Activated naive CD4-positive, alpha-beta T cell treated with Interleukin-2 at 50 U/mL for 16 hours (primary cell): ENCODE measurements around the gene UXT.
"Not testable (repeated sequence)": the region's sequence is repeated elsewhere in the genome, so short reads cannot be mapped to it uniquely, and the experiment has no call there.

Experiments used
- DNase-seq: peaks from one replicate; pipeline ENCODE4 v3.0.0-alpha.2; 2020

UXT gene, protein sequence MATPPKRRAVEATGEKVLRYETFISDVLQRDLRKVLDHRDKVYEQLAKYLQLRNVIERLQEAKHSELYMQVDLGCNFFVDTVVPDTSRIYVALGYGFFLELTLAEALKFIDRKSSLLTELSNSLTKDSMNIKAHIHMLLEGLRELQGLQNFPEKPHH

GRCh38 chrX:47658684-47659420, at the start of gene UXT:
TSS of gene UXT (minus strand) at chrX:47659180. CDS start at chrX:47658927, 253 bp downstream.
- DNase-seq: peak; percentile 92

GRCh38 chrX:47707031-47707780, 48.2 kb upstream of the UXT start:
- DNase-seq: no peak

GRCh38 chrX:47706575-47706974, 47.6 kb upstream of the UXT start:
- no peak for DNase-seq

- DNase-seq: no peak
Measured at GRCh38 chrX:47704736-47705135, 45.8 kb upstream of the UXT start.

- no peak for DNase-seq
Measured at GRCh38 chrX:47697181-47697580, 38.2 kb upstream of the UXT start.

DNA sequence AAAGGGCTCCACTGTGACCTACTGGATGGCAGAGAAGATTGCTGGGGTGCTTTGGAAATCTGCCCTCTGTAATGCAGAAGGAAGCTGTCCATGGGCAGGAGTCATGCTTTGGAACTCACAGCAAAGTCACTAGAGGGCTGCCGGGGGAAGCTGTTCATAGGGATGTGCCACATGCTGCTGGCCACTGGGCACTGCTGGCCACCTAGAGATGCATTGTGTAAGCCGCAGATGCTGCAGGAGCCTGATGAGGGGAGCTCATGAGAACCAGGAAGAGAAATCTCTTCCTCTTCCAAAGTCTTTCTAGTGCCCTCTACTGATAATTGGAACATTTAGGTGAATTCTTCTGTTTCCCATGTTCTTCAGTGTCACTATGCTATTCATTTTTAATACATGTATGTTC, 31.2 kb upstream of the UXT start:
- DNase-seq: no peak

GRCh38 chrX:47687263-47687662, 28.3 kb upstream of the UXT start:
- DNase-seq: no peak

- no peak for DNase-seq
Measured at GRCh38 chrX:47683829-47684205, 24.8 kb upstream of the UXT start.

DNA sequence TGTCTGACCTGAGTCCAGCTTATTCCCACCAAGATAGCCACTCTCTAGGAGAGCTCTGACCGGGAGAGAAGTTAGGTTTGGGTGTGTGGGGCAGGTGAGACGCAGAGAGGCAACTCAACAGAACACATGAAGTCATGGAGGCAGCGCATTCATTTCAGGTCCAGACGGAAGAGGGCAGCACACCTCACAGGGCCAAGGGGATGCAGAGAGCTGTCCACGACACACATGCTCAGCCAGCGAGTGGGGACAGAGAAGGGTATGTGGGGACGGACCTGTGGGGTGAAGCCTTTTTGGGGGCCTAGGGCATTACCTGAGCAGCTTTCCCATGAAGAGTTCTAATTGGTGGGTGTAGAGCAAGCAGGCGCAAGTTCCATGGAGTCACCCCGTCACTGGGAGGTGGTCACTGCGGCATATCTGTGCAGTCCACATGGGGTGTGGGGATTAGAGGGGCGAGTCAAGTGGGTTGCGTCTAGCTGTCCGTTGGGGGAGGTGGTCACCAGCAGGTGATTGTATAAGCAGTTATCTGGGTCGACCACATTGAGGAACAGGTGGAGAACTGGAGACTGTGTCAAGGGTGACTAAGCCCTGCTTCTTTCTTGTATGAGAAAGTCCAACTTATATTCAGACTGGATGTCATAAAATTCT, 24.3 kb upstream of the UXT start:
- no peak for DNase-seq

DNA sequence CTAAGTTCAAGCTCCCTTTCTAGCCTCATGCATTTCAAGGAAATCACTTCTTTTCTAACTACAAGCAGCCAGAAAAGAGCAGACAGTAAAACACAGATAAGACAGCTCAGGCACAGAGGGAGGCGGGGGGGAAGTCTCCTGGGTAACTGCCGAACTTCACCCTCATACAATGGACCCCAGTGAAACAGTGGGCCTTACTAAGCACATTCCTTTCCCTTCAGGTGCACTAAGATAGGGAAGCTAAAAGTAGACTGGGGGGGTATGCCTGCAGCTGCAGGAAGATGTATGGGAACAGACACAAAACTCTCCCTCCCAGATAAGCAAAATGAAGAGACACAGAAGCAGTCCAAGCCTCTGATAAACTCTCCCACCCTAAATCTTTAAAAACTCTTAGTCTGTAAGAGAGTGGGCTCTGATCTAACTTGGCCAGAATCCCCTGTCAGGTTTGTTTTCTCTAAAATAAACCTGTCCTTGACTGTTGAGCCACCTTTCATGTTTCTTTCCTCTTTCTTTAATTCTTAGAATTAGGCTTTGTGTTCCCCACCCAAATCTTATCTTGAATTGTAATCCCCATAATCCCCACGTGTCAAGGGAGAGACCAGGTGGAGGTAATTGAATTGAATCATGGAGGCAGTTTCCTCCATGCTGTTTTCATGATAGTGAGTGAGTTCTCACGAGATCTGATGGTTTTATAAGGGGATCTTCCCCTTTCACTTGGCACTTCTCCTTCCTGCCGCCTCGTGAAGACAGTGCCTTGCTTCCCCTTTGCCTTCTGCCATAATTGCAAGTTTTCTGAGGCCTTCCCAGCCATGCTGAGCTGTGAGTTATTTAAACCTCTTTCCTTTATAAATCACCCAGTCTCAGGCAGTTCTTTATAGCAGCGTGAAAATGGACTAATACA, 17.2 kb upstream of the UXT start:
- DNase-seq: not testable (repeated sequence)

DNA sequence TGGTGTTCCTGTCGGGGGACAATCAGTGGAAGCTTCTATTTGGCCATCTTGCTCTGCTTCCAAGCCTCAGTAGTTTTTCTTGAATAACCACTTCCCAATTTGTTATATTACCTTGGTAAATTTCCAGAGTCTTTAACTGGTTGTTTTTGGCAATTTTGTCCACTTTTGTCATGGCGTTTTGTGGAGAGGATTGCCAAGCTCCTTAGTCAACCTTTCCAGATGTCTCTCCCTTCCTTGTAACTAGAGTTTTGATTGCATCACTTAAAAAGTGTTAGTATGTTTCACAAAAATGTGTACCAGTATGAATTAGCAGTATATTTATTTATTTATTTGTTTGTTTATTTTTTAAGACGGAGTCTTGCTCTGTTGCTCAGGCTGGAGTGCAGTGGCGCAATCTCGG, 15.8 kb upstream of the UXT start:
- no peak for DNase-seq

GRCh38 chrX:47665797-47666196, 6.8 kb upstream of the UXT start:
- DNase-seq: not testable (repeated sequence)

DNA sequence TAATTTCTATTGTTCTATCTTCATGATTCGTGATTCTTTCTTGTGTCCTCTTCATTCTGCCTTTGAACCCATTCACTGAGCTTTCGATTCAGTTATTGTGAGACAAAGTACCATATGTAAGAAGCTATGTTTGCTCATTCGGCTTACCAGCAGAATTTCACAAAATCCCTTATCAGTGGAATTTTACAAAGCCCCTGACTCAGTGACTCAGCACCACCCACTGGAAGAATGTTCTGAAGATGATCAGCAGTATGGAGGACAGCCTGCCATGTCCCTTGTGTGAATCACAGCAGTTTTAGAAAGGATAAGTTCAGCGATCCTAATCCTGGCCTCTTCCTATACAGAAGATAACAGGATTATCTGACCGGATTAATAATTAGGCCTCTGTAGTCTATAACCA, 5.8 kb upstream of the UXT start:
- DNase-seq: no peak

- DNase-seq: peak; percentile 53
Measured at GRCh38 chrX:47662144-47662657, 3.2 kb upstream of the UXT start.

- no peak for DNase-seq
Measured at GRCh38 chrX:47661539-47661938, 2.6 kb upstream of the UXT start.

- DNase-seq: no peak
Measured at GRCh38 chrX:47659421-47659726, 394 bp upstream of the UXT start.

DNA sequence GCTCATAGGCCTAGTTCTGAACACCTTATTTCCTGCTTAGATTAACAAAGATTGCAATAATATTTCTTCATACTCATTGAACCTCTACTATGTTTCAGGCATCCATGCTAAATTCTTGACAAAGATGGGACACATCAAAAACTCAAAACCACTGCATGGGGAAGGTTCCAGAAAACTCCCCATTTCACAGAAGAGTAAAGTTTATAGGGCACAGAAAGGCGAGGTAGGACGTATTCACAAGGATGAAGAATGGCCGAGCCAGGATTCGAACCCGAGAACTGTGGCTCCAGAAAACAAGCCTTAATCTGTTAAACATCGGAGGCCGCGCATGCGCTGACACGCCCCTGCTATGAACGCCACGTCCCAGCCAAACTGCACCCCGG, 688 bp downstream of the UXT start:
- DNase-seq: no peak

GRCh38 chrX:47651043-47651905, 7.7 kb downstream of the UXT start:
- no peak for DNase-seq

DNA sequence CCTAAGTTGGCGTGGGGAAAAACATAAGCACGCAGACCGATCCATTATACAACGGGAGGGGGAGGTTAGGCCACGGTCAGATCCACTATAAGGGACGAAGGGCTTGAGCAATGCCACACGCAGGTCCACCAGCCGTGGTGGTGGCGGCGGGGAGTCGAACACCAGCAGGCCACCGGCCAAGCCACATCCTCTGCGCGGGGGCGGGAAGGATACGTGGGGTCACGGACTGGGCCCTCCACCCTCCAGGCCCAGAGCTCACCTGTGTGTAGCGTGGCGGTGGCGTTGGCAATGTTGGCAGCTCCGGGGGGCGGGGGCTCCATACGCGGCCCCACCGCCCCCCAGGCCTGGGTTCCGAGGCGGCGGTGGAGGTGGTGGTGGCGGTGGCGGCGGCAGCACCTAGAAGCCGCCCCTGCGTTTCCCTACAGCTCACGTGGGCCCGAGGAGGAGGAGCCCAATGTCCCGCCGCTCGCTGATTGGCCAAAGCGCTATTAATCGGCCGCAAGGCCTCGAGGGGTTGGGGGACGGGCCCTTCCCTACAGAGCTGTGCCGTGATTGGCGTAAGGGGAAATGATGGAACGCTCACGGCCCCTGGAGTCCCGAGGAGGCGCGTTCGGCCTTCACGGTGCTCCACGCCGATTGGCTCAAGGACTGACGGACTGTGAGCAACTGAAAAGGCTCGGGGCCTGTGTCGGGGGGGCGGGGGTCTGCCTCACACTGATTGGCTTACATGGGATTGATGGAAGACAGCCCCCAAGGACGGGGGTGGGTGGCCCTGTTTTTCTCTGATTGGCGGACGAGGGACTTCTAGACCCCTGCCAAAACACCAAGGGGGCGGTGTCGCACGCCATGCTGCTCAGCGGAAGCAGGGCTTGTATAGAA, 8.6 kb downstream of the UXT start, which contains the start of gene ELK1:
Gene ELK1 (minus strand): TSS at position 400 of the 879 bp plus-strand sequence. CDS start 9,122 bp downstream, outside the sequence.
- peak; percentile 89 for DNase-seq

DNA sequence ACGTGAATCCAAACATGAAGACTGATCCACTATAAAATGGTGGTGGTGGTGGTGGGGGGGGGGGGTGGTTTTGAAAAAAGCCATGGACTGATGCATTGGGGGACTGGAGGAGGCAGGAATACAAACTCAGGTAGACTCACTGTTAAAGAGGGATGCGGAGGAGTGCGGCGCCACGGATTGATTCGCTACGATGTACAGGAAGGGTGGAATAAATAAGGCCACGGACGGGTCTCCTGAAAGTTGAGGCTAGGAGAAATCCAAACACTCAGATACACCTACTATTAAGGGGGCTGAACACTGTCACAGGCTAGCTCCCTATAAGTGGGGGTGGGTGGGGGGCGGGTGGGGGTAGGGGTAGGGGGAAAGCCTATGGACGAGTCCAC, 9.2 kb downstream of the UXT start:
- DNase-seq: no peak
